A549 (cell line): ENCODE measurements around the gene CD276.

Experiments used
- BHLHE40 ChIP-seq: IDR thresholded peaks from 2 replicates; pipeline ENCODE4 v1.6.1; 2012; ENCODE audit warnings: low read depth, low read length, inconsistent platforms
- CBX2 ChIP-seq: fragments of 200-600 bp; sonication (generic); IDR thresholded peaks from 2 replicates; pipeline ENCODE4 v1.6.1; 2016; ENCODE audit warnings: low read depth, mild to moderate bottlenecking, borderline replicate concordance
- GATA3 ChIP-seq: IDR thresholded peaks from 2 replicates; pipeline ENCODE4 v1.6.1; 2012; ENCODE audit warnings: borderline replicate concordance
- JUN ChIP-seq, 2 experiments: fragments of >200 bp; sonication (Bioruptor Twin); formaldehyde crosslinking; IDR thresholded peaks; 2 replicates in 1 of 2; 3 replicates in 1 of 2; pipeline ENCODE4 v1.6.1; 2016 to 2017
- NPAS2 ChIP-seq: fragments of 250-450 bp; sonication (Bioruptor Pico); IDR thresholded peaks from 2 replicates; pipeline ENCODE4 v1.8.0; 2022; ENCODE audit warnings: mild to moderate bottlenecking, moderate library complexity, borderline replicate concordance
- PHF8 ChIP-seq: fragments of 200-600 bp; sonication (generic); IDR thresholded peaks from 2 replicates; pipeline ENCODE4 v1.6.1; 2016; ENCODE audit warnings: low read depth, mild to moderate bottlenecking, antibody characterized with exemption, moderate library complexity, borderline replicate concordance
- POLR2A ChIP-seq: IDR thresholded peaks from 2 replicates; pipeline ENCODE4 v1.6.1; 2012; ENCODE audit warnings: mild to moderate bottlenecking, low read length
- RCOR1 ChIP-seq: fragments of 150-350 bp; IDR thresholded peaks from 2 replicates; pipeline ENCODE4 v1.6.1; 2014; ENCODE audit warnings: antibody characterized with exemption, low read length, low read depth
- TF ChIP-seq, protein P1 (sequence below): fragments of >200 bp; sonication (Bioruptor Twin); formaldehyde crosslinking; IDR thresholded peaks from 3 replicates; pipeline ENCODE4 v1.5.1; 2016
- TF ChIP-seq, protein P2 (sequence below): fragments of 250-450 bp; sonication (Bioruptor Pico); IDR thresholded peaks from 2 replicates; pipeline ENCODE4 v1.5.0; 2021; ENCODE audit warnings: mild to moderate bottlenecking, moderate library complexity, borderline replicate concordance
- TF ChIP-seq, protein P3 (sequence below): IDR thresholded peaks from 2 replicates; pipeline ENCODE4 v1.6.1; 2012

DNA sequence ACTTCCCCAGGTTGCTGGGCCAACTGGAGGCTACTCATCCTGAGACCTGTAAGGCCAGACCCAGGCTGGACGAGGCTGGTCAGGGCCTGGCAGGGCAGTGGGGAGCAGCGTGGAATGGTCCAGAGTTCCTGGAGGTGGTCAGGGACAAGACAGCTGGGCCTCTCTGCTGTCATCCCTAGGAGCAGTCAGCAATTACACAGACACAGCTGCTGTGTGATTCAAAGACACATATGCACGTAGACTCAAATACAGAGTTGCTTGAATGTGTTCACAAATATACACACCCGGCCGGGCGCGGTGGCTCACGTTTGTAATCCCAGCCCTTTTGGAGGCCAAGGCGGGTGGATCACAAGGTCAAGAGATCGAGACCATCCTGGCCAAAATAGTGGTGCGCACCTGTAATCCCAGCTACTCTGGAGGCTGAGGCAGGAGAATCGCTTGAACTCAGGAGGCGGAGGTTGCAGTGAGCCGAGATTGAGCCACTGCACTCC lies 1.5 kb upstream of the CD276 start:
- TF ChIP-seq, protein P1, sequence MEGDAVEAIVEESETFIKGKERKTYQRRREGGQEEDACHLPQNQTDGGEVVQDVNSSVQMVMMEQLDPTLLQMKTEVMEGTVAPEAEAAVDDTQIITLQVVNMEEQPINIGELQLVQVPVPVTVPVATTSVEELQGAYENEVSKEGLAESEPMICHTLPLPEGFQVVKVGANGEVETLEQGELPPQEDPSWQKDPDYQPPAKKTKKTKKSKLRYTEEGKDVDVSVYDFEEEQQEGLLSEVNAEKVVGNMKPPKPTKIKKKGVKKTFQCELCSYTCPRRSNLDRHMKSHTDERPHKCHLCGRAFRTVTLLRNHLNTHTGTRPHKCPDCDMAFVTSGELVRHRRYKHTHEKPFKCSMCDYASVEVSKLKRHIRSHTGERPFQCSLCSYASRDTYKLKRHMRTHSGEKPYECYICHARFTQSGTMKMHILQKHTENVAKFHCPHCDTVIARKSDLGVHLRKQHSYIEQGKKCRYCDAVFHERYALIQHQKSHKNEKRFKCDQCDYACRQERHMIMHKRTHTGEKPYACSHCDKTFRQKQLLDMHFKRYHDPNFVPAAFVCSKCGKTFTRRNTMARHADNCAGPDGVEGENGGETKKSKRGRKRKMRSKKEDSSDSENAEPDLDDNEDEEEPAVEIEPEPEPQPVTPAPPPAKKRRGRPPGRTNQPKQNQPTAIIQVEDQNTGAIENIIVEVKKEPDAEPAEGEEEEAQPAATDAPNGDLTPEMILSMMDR: no peak
- TF ChIP-seq, protein P2, sequence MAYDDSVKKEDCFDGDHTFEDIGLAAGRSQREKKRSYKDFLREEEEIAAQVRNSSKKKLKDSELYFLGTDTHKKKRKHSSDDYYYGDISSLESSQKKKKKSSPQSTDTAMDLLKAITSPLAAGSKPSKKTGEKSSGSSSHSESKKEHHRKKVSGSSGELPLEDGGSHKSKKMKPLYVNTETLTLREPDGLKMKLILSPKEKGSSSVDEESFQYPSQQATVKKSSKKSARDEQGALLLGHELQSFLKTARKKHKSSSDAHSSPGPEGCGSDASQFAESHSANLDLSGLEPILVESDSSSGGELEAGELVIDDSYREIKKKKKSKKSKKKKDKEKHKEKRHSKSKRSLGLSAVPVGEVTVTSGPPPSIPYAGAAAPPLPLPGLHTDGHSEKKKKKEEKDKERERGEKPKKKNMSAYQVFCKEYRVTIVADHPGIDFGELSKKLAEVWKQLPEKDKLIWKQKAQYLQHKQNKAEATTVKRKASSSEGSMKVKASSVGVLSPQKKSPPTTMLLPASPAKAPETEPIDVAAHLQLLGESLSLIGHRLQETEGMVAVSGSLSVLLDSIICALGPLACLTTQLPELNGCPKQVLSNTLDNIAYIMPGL (CRISPR knock-in tag): no peak
- TF ChIP-seq NPAS2 (CRISPR knock-in tag) (no peak), POLR2A (no peak), BHLHE40 (no peak), PHF8 (no peak), RCOR1 (no peak), JUN (IDR thresholded peaks at IDR 0.05) (no peak), CBX2 (no peak), GATA3 (no peak)
- TF ChIP-seq, protein P3, sequence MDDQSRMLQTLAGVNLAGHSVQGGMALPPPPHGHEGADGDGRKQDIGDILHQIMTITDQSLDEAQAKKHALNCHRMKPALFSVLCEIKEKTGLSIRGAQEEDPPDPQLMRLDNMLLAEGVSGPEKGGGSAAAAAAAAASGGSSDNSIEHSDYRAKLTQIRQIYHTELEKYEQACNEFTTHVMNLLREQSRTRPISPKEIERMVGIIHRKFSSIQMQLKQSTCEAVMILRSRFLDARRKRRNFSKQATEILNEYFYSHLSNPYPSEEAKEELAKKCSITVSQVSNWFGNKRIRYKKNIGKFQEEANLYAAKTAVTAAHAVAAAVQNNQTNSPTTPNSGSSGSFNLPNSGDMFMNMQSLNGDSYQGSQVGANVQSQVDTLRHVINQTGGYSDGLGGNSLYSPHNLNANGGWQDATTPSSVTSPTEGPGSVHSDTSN: no peak
